Measurements from ENCODE around the gene SLC37A1. TPM values are rescaled to one million over a fixed set of nuclear protein-coding genes. Genes with fewer than 3 reads are reported as not detected.

The SLC37A1 gene
- total RNA-seq, 1 donor from 2014 or later, result 21.6 TPM

- no peak overlapping the region for H3K27ac ChIP-seq
- ATAC-seq (no peak), DNase-seq (no peak)
- H3K36me3 ChIP-seq, result peaks cover 25% of the 10 kb centered on the region
- TF ChIP-seq CTCF (IDR thresholded peaks at IDR 0.05), result no peak
- H3K27me3 ChIP-seq, result no peaks in the 10 kb centered on the region
- no peaks in the 10 kb centered on the region for H3K9me3 ChIP-seq
- no peak overlapping the region for H3K4me3 ChIP-seq
- H3K4me1 ChIP-seq, result peaks cover 22% of the 10 kb centered on the region
- intact Hi-C loops (cut with DNase I), result no loop called here
These were observed 4.6 kb downstream of the SLC37A1 start for GRCh38 chr21:42518215-42518614.

- TF ChIP-seq CTCF (IDR thresholded peaks at IDR 0.05), result no peak
- Histone ChIP-seq H3K4me1 (peaks cover 26% of the 10 kb centered on the region), H3K4me3 (no peak overlapping the region), H3K36me3 (peaks cover 25% of the 10 kb centered on the region), H3K27ac (no peak overlapping the region), H3K27me3 (no peaks in the 10 kb centered on the region), H3K9me3 (no peaks in the 10 kb centered on the region)
- ATAC-seq (no peak), DNase-seq (no peak)
- intact Hi-C loops (cut with DNase I), result no loop called here
These were observed 5.0 kb downstream of the SLC37A1 start for GRCh38 chr21:42518626-42519025.

GRCh38 chr21:42520628-42521253 lies 7.1 kb downstream of the SLC37A1 start:
- DNase-seq, result no peak
- intact Hi-C loops (cut with DNase I), result no loop called here
- no peak for TF ChIP-seq CTCF (IDR thresholded peaks at IDR 0.05)
- no peak for ATAC-seq
- no peaks in the 10 kb centered on the region for H3K27me3 ChIP-seq
- no peak overlapping the region for H3K4me3 ChIP-seq
- no peaks in the 10 kb centered on the region for H3K9me3 ChIP-seq
- no peak overlapping the region for H3K27ac ChIP-seq
- peaks cover 34% of the 10 kb centered on the region for H3K4me1 ChIP-seq
- peaks cover 28% of the 10 kb centered on the region for H3K36me3 ChIP-seq

GRCh38 chr21:42521384-42521783 lies 7.7 kb downstream of the SLC37A1 start:
- ATAC-seq (no peak), DNase-seq (no peak)
- H3K4me1 ChIP-seq, result peaks cover 35% of the 10 kb centered on the region
- no peaks in the 10 kb centered on the region for H3K27me3 ChIP-seq
- no peak overlapping the region for H3K4me3 ChIP-seq
- H3K27ac ChIP-seq, result no peak overlapping the region
- TF ChIP-seq CTCF (IDR thresholded peaks at IDR 0.05), result no peak
- intact Hi-C loops (cut with DNase I), result no loop called here
- no peaks in the 10 kb centered on the region for H3K9me3 ChIP-seq
- peaks cover 29% of the 10 kb centered on the region for H3K36me3 ChIP-seq

- H3K4me1 ChIP-seq, result peaks cover 37% of the 10 kb centered on the region
- no peak overlapping the region for H3K4me3 ChIP-seq
- no peaks in the 10 kb centered on the region for H3K27me3 ChIP-seq
- no peaks in the 10 kb centered on the region for H3K9me3 ChIP-seq
- ATAC-seq (no peak), DNase-seq (no peak)
- no peak overlapping the region for H3K27ac ChIP-seq
- no peak for TF ChIP-seq CTCF (IDR thresholded peaks at IDR 0.05)
- intact Hi-C loops (cut with DNase I), result no loop called here
- H3K36me3 ChIP-seq, result peaks cover 29% of the 10 kb centered on the region
These were observed 8.2 kb downstream of the SLC37A1 start for GRCh38 chr21:42521805-42522204.

GRCh38 chr21:42522271-42522670 lies 8.6 kb downstream of the SLC37A1 start:
- intact Hi-C loops (cut with DNase I), result no loop called here
- peaks cover 29% of the 10 kb centered on the region for H3K36me3 ChIP-seq
- no peak overlapping the region for H3K4me3 ChIP-seq
- no peaks in the 10 kb centered on the region for H3K9me3 ChIP-seq
- no peak for TF ChIP-seq CTCF (IDR thresholded peaks at IDR 0.05)
- peaks cover 41% of the 10 kb centered on the region for H3K4me1 ChIP-seq
- no peaks in the 10 kb centered on the region for H3K27me3 ChIP-seq
- DNase-seq (no peak), ATAC-seq (no peak)
- no peak overlapping the region for H3K27ac ChIP-seq

All from upper lobe of right lung (tissue), 1 donor.